ENCODE data around the gene RAMACL.

Gene RAMACL

DNA sequence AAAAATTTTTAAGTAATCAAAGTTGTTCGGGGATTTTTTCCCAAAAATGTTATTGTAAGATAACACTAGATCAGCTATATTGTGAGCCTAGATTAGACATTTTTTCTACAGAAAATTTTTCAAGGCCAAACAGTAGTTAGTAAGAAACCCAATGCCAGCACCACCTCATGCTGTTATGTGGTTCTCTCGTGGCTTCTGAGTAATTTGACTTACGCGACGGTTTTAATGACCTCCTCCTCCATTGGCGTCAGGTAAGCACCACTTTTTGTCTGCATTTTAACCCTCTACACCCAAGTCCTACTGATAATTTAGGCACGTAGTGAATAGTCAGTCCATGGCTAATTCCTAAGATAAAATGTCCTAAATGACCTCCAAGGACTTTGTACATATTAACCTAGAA lies 30.9 kb upstream of the RAMACL start:
- no peak for DNase-seq

DNA sequence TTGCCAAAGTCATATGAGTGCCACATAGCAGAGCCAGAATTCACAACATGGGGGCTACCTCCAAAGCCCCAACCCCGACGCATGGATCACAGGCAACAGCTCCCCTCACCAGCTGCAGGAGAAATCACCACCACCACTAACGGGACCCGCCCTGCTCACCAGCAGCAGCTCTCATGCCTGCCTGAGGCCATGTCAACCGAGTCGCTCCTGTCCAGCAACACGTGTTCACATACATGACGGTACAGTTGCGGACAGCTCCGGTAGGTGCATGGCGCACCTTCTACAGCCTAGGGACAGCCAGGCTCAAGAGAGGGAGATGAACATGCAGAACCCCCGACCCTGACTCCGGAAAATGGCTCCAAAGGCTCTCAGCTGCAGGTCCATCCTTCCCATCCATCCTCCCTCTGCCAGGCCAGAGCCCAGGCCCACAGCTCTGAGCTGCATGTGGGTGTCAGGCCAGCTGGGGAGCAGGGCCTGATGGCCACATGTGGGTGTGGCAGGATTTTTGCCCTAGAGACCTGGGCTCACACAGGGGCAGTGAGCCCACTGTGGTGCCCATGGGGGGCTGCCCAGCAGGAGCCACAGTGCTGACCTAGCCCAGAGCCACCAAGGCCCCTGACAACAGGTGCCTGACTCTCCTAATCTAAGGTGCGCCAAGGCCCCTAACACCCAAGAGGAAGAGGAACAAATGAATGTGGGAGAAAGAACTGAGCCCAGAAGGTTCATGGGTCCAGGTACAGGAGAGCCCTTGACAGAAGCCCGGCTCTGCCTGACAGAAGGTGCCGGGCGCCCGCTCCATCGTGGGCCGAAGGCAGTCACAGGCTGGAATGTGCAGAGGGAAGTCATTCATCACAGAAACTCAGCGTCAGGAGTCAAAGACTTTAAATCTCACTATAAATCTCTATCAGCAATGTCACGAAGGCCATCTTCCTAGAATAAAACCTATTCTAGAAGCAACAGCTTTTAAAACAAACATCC lies 30.1 kb upstream of the RAMACL start:
- no peak for DNase-seq

- no peak for DNase-seq
Observed at GRCh38 chr6:166615059-166615770, 28.7 kb upstream of the RAMACL start.

DNA sequence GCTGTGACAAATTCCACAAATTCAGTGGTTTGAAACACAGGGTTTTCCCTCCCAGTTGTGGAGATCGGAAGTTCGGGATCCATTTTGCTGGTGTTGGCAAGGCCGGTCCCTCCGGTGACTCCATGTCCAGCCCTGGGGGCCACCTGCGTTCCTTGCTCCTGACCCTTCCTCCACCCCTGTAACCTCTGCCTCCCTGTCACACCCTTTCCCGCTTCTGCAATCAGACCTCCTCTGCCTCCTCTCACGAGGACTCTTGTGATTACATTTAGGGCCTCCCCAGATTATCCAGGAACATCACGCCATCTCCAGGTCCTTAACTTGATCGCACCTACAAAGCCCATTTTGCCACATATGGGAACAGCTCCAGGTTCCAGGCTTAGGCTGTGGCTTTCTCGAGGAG lies 28.1 kb upstream of the RAMACL start:
- no peak for DNase-seq

- no peak for DNase-seq
Observed at GRCh38 chr6:166614171-166614583, 27.7 kb upstream of the RAMACL start.

DNA sequence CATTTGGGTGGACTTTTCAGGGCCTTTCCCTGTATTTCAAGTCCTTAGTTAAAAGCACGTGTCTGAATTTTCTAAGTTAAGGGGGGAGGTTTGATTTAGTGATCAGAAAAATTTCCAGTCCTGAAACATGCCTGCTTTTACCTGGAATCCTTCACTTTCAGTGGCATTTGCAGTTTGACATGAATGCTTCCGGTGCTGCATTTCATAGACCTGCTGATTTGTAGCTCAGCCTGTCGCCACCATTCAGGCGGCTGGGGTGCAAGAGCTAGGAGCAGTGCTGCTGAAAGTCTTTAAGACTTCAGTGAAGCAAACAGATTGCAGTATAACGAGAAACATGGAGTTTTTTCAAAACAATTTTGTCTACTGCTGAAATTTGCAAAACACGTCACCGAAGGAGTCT lies 26.5 kb upstream of the RAMACL start:
- DNase-seq = no peak

DNA sequence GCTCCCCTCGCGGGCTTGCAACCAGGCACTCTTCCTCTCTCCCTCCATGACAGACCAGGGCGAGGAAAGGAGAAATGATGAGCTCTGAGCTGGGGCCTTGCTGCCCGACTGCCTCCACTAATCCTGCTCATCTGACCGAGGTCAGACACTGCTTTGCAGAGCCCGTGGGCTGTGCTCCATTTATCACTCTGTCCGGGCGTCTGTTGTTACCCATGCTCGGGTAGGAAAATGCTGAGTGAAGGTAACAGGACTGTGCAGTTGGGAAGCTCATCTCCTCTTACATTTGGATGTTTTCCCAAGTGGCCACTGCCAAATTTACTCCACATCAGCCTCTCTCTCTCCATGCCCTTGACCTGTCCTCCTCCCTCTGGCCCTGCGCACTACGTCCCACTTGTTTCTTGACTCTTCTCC lies 26.0 kb upstream of the RAMACL start:
- no peak for DNase-seq

DNA sequence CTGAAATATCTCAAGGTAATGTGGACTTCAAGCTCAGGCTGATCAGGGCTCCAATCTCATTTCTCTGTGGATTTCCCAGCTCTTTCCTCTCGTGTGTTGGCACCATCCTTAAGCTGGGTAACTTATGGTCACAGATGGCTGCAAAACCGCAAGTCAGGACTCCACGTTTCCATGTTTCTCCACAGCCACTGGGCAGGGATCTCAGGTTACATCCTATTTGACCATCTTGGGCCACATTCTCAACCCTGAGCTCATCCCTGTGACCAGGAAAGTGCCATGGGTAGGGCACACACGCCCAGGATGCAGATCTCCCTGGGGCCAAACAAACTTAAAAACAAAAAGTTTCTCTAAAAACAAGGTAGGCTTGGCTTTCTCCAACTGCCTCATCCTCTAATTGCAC lies 25.2 kb upstream of the RAMACL start:
- DNase-seq = no peak

DNA sequence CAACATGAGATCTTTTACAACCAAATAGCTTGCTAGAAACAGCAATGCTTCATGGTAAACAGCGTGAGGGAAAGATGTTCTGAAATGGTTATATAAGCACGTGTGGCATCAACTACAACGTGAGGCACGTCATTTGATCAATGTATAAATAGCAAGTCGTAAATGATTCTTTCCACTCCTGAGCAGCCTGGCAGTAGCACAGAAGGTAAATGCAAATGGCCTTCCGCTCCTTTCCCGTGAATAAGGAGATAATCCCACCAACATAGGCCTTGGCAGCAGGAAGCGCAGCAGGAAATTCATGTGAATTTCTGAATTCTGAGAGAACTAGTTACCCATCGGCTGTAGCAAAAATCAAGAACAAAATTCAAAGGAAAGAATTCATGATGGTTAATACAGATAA lies 23.6 kb upstream of the RAMACL start:
- no peak for DNase-seq

DNA sequence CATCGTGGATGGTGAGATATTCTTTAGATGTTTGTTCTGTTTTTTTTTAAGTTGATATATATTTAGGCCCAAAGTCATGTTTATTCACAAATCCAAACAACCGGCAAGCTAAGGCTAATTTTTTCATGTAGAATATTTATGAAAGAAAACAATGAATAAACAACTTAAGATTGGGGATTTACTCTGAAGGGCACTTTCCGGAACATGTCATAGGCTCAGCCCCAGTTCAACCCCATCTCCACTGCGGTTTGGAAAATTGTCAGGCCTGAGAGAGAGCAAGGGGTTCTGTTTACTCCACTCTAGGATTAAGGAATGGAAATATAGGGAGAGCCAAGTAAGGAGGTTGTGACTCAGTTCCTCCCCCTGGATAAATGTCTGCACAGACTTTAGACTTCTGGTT lies 22.3 kb upstream of the RAMACL start:
- no peak for DNase-seq

GRCh38 chr6:166605752-166606151 lies 19.3 kb upstream of the RAMACL start:
- DNase-seq = no peak

- DNase-seq = no peak
Observed at GRCh38 chr6:166604911-166605310, 18.4 kb upstream of the RAMACL start.

DNA sequence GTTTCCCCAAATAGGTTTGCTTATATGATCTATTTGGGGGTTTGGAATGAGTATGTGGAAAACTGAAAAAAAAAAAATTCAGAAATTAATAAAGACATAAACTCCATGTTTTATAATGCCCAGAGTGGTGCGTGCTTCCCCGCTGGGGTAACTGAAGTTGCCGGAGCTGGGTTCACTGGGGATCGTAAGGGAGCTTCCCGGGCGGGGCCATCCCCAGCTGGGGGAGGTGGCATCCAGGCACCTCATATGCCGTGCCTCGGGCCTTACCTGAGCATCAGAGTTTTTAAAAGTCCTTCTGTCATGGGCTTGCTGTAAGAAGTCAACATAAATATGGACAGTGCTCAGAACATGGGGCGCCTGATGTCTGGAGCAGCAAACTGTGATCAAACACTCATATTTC lies 17.9 kb upstream of the RAMACL start:
- DNase-seq = no peak

DNA sequence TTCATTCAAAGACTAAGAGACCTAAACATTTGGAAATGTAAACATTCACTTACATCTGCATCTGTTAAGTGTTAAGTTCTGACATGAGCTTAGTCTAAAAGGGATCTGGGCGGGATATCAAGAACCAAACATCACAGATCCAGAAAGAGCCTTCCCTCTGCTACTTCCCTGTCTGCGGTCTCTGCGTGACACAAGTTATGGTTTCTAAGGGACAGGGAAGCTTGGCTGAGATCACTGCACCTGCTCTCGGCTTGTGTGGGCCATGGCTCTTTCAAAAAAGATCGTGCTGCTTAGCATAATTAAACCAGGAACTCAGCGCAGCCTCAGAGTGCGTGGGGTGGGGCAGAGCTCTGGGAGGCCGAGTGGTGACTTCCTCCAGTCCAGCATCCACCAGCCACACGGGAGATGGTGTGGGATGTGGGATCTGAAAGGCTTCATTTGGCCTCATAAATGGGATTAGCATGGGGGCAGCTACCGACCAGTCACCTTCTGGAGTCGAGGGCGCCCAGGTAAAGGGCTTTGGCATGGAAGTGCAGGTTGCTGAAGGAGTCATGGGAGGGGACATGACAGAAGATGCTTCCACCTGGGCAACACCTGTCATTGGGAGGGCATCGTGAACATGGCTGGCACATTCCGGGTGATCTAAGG lies 16.7 kb upstream of the RAMACL start:
- no peak for DNase-seq

- no peak for DNase-seq
Observed at GRCh38 chr6:166601956-166602355, 15.5 kb upstream of the RAMACL start.

- DNase-seq = no peak
Observed at GRCh38 chr6:166600931-166601330, 14.5 kb upstream of the RAMACL start.

GRCh38 chr6:166599205-166599604 lies 12.7 kb upstream of the RAMACL start:
- no peak for DNase-seq

GRCh38 chr6:166598441-166599138 lies 12.1 kb upstream of the RAMACL start:
- peak; percentile 74 for DNase-seq

GRCh38 chr6:166597711-166598440 lies 11.4 kb upstream of the RAMACL start:
- DNase-seq = peak; percentile 58

- no peak for DNase-seq
Observed at GRCh38 chr6:166596776-166597507, 10.5 kb upstream of the RAMACL start.

DNA sequence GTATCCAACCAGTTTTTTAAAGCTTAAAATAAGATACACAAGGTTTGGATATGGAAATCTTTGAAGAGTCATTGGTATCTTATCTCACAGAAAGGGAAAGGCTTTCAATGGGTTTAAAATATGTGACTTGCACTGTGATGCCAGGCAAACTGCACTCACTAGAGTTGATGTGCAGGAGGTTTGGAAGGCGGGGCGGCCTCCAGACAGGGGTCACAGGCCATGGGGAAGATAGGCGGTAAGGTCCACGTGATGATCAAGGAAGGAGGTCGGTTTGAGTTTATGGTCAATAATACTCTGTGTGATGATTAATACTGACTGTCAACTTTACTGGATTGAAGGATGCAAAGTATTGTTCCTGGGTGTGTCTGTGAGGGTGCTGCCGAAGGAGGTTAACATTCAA lies 9.5 kb upstream of the RAMACL start:
- no peak for DNase-seq

All from DMS79 treated with DMSO at 0.1 percent for 48 hours (cell line).